ENCODE results near the gene CCDC127. TPM values are rescaled to one million over a fixed set of nuclear protein-coding genes. Genes with fewer than 3 reads are reported as not detected.

Gene CCDC127
- total RNA-seq, 4 donors from 2014 or later, result 4.4 to 5.2 (median 4.8) TPM

- H3K4me1 ChIP-seq, result peaks cover 0 to 18% of the 10 kb centered on the region in 2 donors
- 54 to 81% methylated on average over 11 to 12 of the region's 12 CpGs for WGBS, 2 donors
- DNase-seq, result no peak
- H3K36me3 ChIP-seq, result no peaks in the 10 kb centered on the region
- intact Hi-C loops (cut with DNase I), result no loop called here
- H3K27ac ChIP-seq, result no peak overlapping the region
- H3K4me3 ChIP-seq (replicated peaks in 1 of 3), result no peak overlapping the region
- TF ChIP-seq CTCF (IDR thresholded peaks at IDR 0.05) (no peak), POLR2A (IDR thresholded peaks at IDR 0.05) (no peak)
- no peaks in the 10 kb centered on the region for H3K27me3 ChIP-seq
- H3K9me3 ChIP-seq, result no peaks in the 10 kb centered on the region
Observed at GRCh38 chr5:169728-170094, 48.2 kb downstream of the CCDC127 start.

GRCh38 chr5:169071-169727 lies 48.8 kb downstream of the CCDC127 start:
- peak; percentile 17 to 42 for DNase-seq
- H3K4me1 ChIP-seq, result peaks cover 0 to 18% of the 10 kb centered on the region in 2 donors
- no peaks in the 10 kb centered on the region for H3K9me3 ChIP-seq
- H3K27ac ChIP-seq, result no peak overlapping the region
- H3K4me3 ChIP-seq (replicated peaks in 1 of 3), result no peak overlapping the region
- H3K36me3 ChIP-seq, result no peaks in the 10 kb centered on the region
- no peaks in the 10 kb centered on the region for H3K27me3 ChIP-seq
- TF ChIP-seq POLR2A (IDR thresholded peaks at IDR 0.05) (no peak), CTCF (IDR thresholded peaks at IDR 0.05) (no peak)
- WGBS, 2 donors, result 58 to 75% methylated on average over 24 to 31 of the region's 32 CpGs
- intact Hi-C loops (cut with DNase I), result no loop called here

- TF ChIP-seq POLR2A (IDR thresholded peaks at IDR 0.05), result no peak
- no peak for TF ChIP-seq CTCF (IDR thresholded peaks at IDR 0.05)
- DNase-seq, result no peak
- Histone ChIP-seq H3K9me3 (no peaks in the 10 kb centered on the region), H3K4me1 (peaks cover 0 to 18% of the 10 kb centered on the region in 2 donors), H3K4me3 (replicated peaks in 1 of 3) (no peak overlapping the region), H3K27ac (peak overlapping the region in 1 of 3 donors; percentile 15), H3K36me3 (no peaks in the 10 kb centered on the region), H3K27me3 (no peaks in the 10 kb centered on the region)
- intact Hi-C loops (cut with DNase I), result no loop called here
- WGBS, 2 donors, result 60 to 64% methylated on average over 12 to 15 of the region's 18 CpGs
Observed at GRCh38 chr5:167982-168660, 49.8 kb downstream of the CCDC127 start.

- 87 to 92% methylated on average over 6 to 7 of the region's 7 CpGs for WGBS, 2 donors
- DNase-seq, result no peak
- H3K9me3 ChIP-seq, result no peaks in the 10 kb centered on the region
- intact Hi-C loops (cut with DNase I), result no loop called here
- no peaks in the 10 kb centered on the region for H3K36me3 ChIP-seq
- TF ChIP-seq POLR2A (IDR thresholded peaks at IDR 0.05) (no peak), CTCF (IDR thresholded peaks at IDR 0.05) (no peak)
- no peak overlapping the region for H3K4me3 ChIP-seq (replicated peaks in 1 of 3)
- no peaks in the 10 kb centered on the region for H3K27me3 ChIP-seq
- no peak overlapping the region for H3K27ac ChIP-seq
- peaks cover 0 to 18% of the 10 kb centered on the region in 2 donors for H3K4me1 ChIP-seq
Observed at GRCh38 chr5:167511-167910, 50.4 kb downstream of the CCDC127 start.
